Stimulated activated naive B cell treated with anti-CD40 and anti-IgM and Interleukin-4, amounts not matched to agents 10 μg/mL and 1 μg/mL and 100 μg/mL, for 72 hours (primary cell): ENCODE results near the gene OR52N4.

Source experiments
- ATAC-seq, 2 donors: fragments of 150-1000 bp; cut with Tn5 transposase; replicated peaks; 2 replicates each; pipeline ENCODE4 v1.10.0; 2021; ENCODE audit warnings: moderate library complexity in 1 of 2
- DNase-seq: peaks from one replicate; pipeline ENCODE4 v3.0.0; 2021
- H3K27ac Mint-ChIP-seq: one replicate; pipeline ENCODE4 v1.8.0; 2022; ENCODE audit warnings: mild to moderate bottlenecking, mixed read lengths
- H3K27me3 Mint-ChIP-seq, 2 donors: one replicate each; pipeline ENCODE4 v1.8.0; 2022; ENCODE audit warnings: mixed read lengths in 2 of 2
- H3K36me3 Mint-ChIP-seq, 2 donors: one replicate each; pipeline ENCODE4 v1.8.0; 2022; ENCODE audit warnings: mixed read lengths in 2 of 2, mild to moderate bottlenecking in 1 of 2
- H3K4me1 Mint-ChIP-seq, 2 donors: one replicate each; pipeline ENCODE4 v1.8.0; 2022; ENCODE audit warnings: mixed read lengths in 2 of 2, mild to moderate bottlenecking in 1 of 2
- H3K4me3 Mint-ChIP-seq, 2 donors: one replicate each; pipeline ENCODE4 v1.8.0; 2022; ENCODE audit warnings: mild to moderate bottlenecking in 2 of 2, mixed read lengths in 2 of 2, moderate library complexity in 1 of 2
- H3K9me3 Mint-ChIP-seq, 2 donors: one replicate each; pipeline ENCODE4 v1.8.0; 2022; ENCODE audit warnings: mixed read lengths in 2 of 2, mild to moderate bottlenecking in 1 of 2

Gene OR52N4

DNA sequence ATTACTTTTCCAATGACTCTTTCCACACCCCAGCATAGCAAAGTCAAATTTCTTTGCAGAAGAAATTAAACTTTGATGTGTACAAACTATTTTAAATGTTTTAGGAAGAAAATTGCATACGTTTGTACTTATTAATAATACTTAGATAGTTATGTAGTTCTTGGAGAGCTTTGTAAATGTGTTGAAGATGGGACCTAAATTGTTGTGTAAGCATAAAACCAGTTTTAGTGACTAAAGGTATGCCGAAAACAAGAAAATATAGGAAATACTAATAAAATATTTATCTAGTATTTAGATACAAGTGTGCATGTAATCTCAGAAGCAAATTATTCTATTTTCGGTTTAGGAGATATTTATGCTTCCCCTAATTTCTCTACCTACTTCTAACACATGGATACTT lies 4.2 kb upstream of the OR52N4 start:
- H3K27me3 Mint-ChIP-seq = no peaks in the 10 kb centered on the region
- H3K4me3 Mint-ChIP-seq = no peak overlapping the region
- no peak overlapping the region for H3K27ac Mint-ChIP-seq
- ATAC-seq (no peak), DNase-seq (no peak)
- H3K4me1 Mint-ChIP-seq = no peaks in the 10 kb centered on the region
- H3K36me3 Mint-ChIP-seq = peaks cover 0 to under 1% of the 10 kb centered on the region in 2 donors
- H3K9me3 Mint-ChIP-seq = peaks cover 0 to 2% of the 10 kb centered on the region in 2 donors

DNA sequence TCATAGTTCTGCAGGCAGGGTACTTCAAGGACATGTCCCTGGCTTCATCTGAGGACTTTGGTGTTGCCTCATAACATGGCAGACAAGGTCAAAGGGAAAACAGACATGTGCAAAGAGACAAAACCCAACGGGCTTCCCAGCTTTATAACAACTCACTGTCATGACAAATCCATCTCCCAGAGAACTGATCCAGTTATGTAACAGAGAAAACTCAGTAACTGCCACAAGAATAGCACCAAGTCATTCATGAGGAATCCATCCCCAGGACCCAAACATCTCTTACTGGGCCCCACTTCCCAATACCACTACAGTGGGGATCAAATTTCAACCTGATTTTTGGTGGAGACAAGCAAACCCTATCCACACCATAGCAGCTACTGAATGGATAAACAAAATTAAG lies 13.0 kb downstream of the OR52N4 start:
- peaks cover 0 to 5% of the 10 kb centered on the region in 2 donors for H3K27me3 Mint-ChIP-seq
- H3K27ac Mint-ChIP-seq = no peak overlapping the region
- ATAC-seq = no peak
- no peaks in the 10 kb centered on the region for H3K9me3 Mint-ChIP-seq
- no peak overlapping the region for H3K4me3 Mint-ChIP-seq
- DNase-seq = no peak
- H3K4me1 Mint-ChIP-seq = no peaks in the 10 kb centered on the region
- H3K36me3 Mint-ChIP-seq = no peaks in the 10 kb centered on the region

DNA sequence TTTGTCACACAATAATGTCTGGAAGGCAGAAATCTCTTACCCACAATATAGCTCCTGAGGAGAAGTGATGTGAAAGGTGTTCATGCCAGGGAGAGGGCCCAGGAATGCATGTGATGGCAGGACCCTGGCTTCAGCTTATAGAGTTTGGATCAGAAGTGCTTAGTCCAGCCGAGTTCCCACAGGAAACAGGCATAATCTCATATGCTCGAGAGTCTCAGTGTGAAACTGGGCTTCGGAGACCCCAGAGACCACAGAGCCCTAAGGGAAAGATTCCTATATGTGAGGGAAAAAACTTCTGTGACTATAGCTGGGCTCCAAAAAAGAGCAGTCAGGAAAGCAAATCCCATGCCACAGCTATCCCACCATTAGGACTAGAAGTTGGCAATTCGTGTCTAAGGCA lies 29.2 kb downstream of the OR52N4 start, which contains the start of gene OR52N5:
Gene OR52N5 (minus strand): TSS at position 101 of the 400 bp plus-strand sequence. CDS start 4,721 bp downstream, outside the sequence.
- H3K4me3 Mint-ChIP-seq = no peak within 1 kb of the TSS
- H3K27me3 Mint-ChIP-seq = peaks cover 18 to 20% of the 10 kb centered on the region in 2 donors
- H3K9me3 Mint-ChIP-seq = no peaks in the 10 kb centered on the region
- ATAC-seq (no peak), DNase-seq (no peak)
- H3K36me3 Mint-ChIP-seq = no peaks in the 10 kb centered on the region
- no peaks in the 10 kb centered on the region for H3K4me1 Mint-ChIP-seq
- no peak within 1 kb of the TSS for H3K27ac Mint-ChIP-seq

DNA sequence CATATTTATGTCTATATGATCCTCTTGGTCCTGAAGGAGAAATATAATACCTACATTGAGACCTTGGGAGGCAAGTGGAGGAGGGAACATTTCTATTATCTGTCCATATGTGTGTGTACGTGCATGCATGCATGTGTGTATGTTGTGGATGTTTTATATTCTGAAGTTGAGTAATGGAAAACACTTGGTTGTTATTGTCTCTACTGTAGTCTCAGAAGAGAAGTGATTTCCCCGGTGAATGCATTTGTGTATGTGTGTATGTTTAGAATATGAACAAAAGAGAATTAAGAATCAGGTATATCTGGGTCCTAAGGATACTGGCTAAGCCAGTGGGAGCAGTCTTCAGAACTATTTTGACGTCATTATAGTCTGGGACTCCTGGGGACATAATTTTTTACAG lies 37.1 kb downstream of the OR52N4 start, which contains the start of gene OR52N1:
Gene OR52N1 (minus strand): TSS at position 101 of the 400 bp plus-strand sequence. CDS start 2,449 bp downstream, outside the sequence.
- ATAC-seq (no peak), DNase-seq (no peak)
- Mint-ChIP-seq H3K27ac (no peak within 1 kb of the TSS), H3K27me3 (peaks cover 11 to 16% of the 10 kb centered on the region in 2 donors), H3K4me3 (no peak within 1 kb of the TSS), H3K9me3 (no peaks in the 10 kb centered on the region), H3K4me1 (no peaks in the 10 kb centered on the region), H3K36me3 (no peaks in the 10 kb centered on the region)

DNA sequence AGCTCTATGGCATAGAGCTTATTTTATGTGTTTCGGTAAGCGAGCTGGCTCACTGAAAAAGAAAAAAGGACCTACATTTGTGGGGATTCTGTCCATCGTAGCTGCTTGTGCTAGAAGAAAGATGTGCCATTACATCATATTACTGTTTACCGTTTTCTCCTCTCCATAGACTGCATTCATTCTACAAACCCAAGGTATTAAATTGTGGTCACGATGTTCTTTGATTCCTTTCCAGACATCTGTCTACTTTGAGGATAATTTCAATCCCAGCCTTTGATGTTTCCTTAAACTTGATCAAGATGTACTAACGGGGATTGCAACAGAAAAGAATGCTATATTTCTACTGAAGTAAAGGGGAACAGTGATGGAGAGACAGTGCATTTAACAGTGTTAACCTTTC lies 42.5 kb downstream of the OR52N4 start:
- H3K9me3 Mint-ChIP-seq = no peaks in the 10 kb centered on the region
- no peaks in the 10 kb centered on the region for H3K36me3 Mint-ChIP-seq
- H3K4me3 Mint-ChIP-seq = no peak overlapping the region
- no peaks in the 10 kb centered on the region for H3K4me1 Mint-ChIP-seq
- no peak overlapping the region for H3K27ac Mint-ChIP-seq
- H3K27me3 Mint-ChIP-seq = peaks cover 12 to 28% of the 10 kb centered on the region in 2 donors
- no peak for ATAC-seq
- no peak for DNase-seq

DNA sequence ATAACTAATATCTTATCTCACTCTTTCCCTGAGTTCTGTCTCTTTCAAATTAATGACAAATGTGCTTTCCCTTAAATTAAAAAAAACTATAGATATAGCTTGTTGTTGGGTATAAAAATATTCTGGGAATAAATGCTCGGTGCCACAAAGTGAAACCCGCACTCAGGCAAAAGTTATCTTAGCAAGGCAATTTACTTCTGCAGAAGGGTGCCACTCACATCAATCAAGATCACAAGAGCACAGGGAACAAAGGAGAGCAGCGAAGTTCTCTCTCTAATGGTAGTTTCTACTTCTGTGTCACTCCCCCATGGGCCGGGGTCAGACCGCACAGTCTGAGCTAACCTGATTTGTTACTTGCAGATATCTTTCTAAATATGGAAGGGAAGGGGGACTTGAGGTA lies 49.9 kb downstream of the OR52N4 start:
- DNase-seq (no peak), ATAC-seq (no peak)
- peaks cover 4 to 9% of the 10 kb centered on the region in 2 donors for H3K4me1 Mint-ChIP-seq
- peaks cover 9 to 23% of the 10 kb centered on the region in 2 donors for H3K27me3 Mint-ChIP-seq
- peak overlapping the region; percentile 22 for H3K27ac Mint-ChIP-seq
- H3K36me3 Mint-ChIP-seq = peaks cover 3% of the 10 kb centered on the region in 2 donors
- no peak overlapping the region for H3K4me3 Mint-ChIP-seq
- peaks cover 6 to 9% of the 10 kb centered on the region in 2 donors for H3K9me3 Mint-ChIP-seq
